ENCODE results near the gene AGAP1.

DNA sequence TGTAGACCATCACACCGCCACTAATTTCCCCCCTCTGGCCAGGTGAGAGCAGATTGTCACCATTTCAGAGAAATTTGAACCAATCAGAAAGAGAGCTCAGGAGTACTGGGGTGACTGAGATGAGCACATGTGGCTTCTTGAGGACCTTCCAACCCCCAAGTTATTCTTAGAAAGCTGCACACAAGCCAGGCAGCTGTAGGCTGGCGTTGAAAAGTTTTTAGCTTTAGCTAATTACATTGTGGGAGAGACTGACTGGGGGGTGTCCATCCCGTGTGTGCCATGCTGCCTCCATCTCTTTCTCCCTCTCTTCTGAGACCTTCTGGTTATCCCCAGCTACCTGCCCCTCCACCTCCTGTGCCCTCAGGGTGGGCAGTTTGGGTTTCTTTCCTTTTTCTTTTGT, 154.0 kb downstream of the AGAP1 start:
- TF ChIP-seq, protein P1, sequence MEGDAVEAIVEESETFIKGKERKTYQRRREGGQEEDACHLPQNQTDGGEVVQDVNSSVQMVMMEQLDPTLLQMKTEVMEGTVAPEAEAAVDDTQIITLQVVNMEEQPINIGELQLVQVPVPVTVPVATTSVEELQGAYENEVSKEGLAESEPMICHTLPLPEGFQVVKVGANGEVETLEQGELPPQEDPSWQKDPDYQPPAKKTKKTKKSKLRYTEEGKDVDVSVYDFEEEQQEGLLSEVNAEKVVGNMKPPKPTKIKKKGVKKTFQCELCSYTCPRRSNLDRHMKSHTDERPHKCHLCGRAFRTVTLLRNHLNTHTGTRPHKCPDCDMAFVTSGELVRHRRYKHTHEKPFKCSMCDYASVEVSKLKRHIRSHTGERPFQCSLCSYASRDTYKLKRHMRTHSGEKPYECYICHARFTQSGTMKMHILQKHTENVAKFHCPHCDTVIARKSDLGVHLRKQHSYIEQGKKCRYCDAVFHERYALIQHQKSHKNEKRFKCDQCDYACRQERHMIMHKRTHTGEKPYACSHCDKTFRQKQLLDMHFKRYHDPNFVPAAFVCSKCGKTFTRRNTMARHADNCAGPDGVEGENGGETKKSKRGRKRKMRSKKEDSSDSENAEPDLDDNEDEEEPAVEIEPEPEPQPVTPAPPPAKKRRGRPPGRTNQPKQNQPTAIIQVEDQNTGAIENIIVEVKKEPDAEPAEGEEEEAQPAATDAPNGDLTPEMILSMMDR (IDR thresholded peaks at IDR 0.05) = no peak
- TF ChIP-seq POLR2A (IDR thresholded peaks at IDR 0.05) = no peak

Measured in thyroid gland (tissue), 4 donors.